HUES48 (cell line): ENCODE results near the gene MTX2.

Source experiments
- H3K27ac ChIP-seq: one replicate; pipeline ENCODE4 v1.7.0; 2013; ENCODE audit warnings: low read depth, low read length, inconsistent platforms
- H3K27me3 ChIP-seq: 2 replicates; pipeline ENCODE4 v1.6.1; 2013; ENCODE audit warnings: mild to moderate bottlenecking, low read length; ENCODE audit not compliant: control insufficient read depth, insufficient read depth
- H3K36me3 ChIP-seq: 2 replicates; pipeline ENCODE4 v1.6.1; 2013; ENCODE audit warnings: low read length; ENCODE audit not compliant: control insufficient read depth, insufficient read depth
- H3K4me1 ChIP-seq: 2 replicates; pipeline ENCODE4 v1.6.1; 2013; ENCODE audit warnings: mild to moderate bottlenecking, low read length; ENCODE audit not compliant: control insufficient read depth, insufficient read depth
- H3K4me3 ChIP-seq: 2 replicates; pipeline ENCODE4 v1.5.1; 2013; ENCODE audit warnings: mild to moderate bottlenecking, low read depth, low read length
- H3K9ac ChIP-seq: 2 replicates; pipeline ENCODE4 v1.6.1; 2013; ENCODE audit warnings: mild to moderate bottlenecking, low read depth, low read length, moderate library complexity
- H3K9me3 ChIP-seq: 2 replicates; pipeline ENCODE4 v1.6.1; 2013; ENCODE audit warnings: low read length; ENCODE audit not compliant: control insufficient read depth, insufficient read depth

The MTX2 gene

DNA sequence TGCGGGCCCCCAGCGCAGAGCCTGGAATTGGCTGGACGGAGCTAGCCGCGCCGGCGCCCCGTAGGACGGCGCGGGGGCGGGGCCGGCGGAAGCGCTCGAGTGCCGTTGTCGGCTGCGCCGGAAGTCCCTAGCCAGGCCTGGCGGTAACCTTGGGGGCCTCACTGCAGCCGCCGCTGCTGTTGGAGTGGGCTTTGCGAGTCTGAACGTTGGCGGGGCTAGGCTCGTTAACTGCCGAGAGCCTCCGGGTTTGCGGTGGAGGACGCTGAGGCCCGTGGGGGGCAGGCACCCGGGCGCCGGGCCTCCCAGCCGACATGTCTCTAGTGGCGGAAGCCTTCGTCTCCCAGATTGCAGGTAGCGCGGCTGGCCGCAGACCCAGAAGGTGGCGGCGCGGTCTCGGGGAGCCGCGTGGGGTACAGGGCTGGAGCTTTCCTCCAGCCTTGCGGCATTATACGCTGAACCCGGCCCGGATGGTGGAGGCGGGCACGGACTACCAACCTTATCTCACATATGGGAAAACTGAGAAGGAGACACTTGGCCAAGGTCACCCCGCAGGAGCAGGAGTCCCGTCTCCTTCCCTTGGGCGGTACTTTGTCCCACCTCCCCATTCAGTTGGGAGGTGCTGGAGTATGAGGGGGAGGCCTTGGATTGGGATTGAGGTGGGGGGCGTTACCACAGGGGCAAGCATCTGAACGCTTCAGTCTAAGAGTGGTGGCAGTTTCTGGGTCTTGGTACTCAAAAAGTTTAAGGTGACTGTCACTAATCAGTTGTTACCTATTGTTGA, at the start of gene MTX2:
TSS of gene MTX2 (plus strand) at position 124 of the 781 bp plus-strand sequence. CDS start at position 312, 188 bp downstream.
- H3K36me3 ChIP-seq = no peaks in the 10 kb centered on the region
- peaks cover 10% of the 10 kb centered on the region; the same call in 1 of the 2 replicates for H3K4me1 ChIP-seq
- peak within 1 kb of the TSS; percentile 87 for H3K9ac ChIP-seq
- H3K27ac ChIP-seq = peak within 1 kb of the TSS; percentile 91
- no peaks in the 10 kb centered on the region for H3K9me3 ChIP-seq
- no peaks in the 10 kb centered on the region; the same call in 1 of the 2 replicates for H3K27me3 ChIP-seq
- H3K4me3 ChIP-seq = peak within 1 kb of the TSS; percentile 97

DNA sequence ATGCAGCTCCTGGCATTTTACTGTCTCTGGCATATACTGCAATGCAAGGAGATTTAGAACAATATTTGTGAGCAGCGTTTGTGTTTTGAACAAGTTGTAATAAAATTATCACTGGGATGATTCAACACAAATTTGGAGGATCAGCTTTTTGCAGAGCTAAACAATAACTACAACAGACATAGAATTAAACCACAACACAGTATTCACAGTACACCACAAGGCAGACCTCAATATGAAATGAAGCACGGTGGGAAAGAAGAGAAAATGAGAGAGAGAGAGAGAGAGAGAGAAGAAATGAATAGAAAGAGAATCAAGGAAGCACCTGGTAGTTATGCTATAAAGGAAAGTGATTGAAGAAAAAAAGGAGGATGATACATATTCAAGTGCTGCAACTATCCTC, 41.4 kb upstream of the MTX2 start:
- Histone ChIP-seq H3K27me3 (no peaks in the 10 kb centered on the region), H3K9ac (no peak overlapping the region), H3K9me3 (no peaks in the 10 kb centered on the region), H3K36me3 (no peaks in the 10 kb centered on the region), H3K4me3 (no peak overlapping the region), H3K4me1 (no peaks in the 10 kb centered on the region), H3K27ac (no peak overlapping the region)

DNA sequence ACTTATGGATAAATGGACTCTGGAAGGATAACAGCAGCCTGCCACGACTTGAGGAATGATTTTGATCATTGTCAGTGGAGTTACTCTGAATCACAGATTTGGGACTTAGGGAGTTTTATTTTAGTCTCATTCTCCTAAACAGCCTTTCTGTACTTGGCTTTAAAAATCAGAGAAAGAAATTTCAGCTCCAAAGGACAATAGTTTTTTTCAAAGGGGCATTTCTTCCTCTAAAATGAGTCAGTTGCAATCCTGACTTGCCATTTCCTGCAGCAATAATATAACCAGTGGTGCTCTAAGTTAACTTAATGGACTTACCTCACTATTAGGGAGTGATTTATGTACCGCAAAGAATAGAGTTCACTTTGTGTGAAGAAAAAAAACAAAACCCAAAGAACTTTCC, 35.1 kb upstream of the MTX2 start:
- Histone ChIP-seq H3K4me1 (no peaks in the 10 kb centered on the region), H3K36me3 (no peaks in the 10 kb centered on the region), H3K27ac (no peak overlapping the region), H3K4me3 (no peak overlapping the region), H3K9me3 (no peaks in the 10 kb centered on the region), H3K9ac (no peak overlapping the region), H3K27me3 (no peaks in the 10 kb centered on the region)

DNA sequence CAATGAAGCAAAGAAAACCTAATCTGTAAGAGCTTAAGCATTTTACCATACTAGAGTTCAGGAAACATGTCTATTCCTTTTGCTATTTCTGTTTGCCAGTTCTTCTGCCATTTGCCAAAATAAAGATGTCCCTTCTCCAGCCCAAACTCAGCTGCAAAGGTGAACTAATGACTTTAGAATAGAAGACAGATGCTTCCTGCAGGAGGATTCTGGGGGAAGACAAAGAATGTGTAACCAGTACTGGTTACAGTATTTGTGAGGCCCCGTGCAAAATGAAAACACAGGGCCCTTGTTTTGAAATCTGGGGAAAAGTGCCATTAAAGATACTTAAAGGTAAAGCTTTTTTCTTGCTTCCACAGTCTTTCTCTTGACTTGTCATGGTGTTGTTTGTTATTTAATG, 34.3 kb upstream of the MTX2 start:
- H3K4me1 ChIP-seq = no peaks in the 10 kb centered on the region
- H3K9me3 ChIP-seq = no peaks in the 10 kb centered on the region
- no peaks in the 10 kb centered on the region for H3K27me3 ChIP-seq
- H3K36me3 ChIP-seq = no peaks in the 10 kb centered on the region
- H3K9ac ChIP-seq = no peak overlapping the region
- H3K4me3 ChIP-seq = no peak overlapping the region
- no peak overlapping the region for H3K27ac ChIP-seq

DNA sequence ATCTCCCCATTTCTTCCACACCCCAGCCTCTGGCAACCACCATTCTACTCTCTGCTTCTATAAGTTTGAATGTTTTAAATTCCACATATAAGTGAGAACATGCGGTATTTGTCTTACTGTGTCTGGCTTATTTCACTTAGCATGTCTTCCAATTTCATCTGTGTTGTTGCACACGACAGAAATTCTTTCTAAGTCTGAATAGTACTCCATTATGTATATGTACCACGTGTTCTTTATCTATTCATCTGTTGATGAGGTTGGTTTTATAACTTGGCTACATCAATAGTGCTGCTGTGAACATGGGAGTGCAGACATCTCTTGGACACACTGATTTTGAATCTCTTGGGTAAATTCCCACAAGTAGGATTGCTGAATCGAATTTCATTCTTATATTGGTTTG, 31.8 kb upstream of the MTX2 start:
- no peaks in the 10 kb centered on the region for H3K9me3 ChIP-seq
- no peak overlapping the region for H3K9ac ChIP-seq
- H3K4me1 ChIP-seq = no peaks in the 10 kb centered on the region
- H3K4me3 ChIP-seq = no peak overlapping the region
- H3K27ac ChIP-seq = no peak overlapping the region
- no peaks in the 10 kb centered on the region for H3K36me3 ChIP-seq
- H3K27me3 ChIP-seq = no peaks in the 10 kb centered on the region

DNA sequence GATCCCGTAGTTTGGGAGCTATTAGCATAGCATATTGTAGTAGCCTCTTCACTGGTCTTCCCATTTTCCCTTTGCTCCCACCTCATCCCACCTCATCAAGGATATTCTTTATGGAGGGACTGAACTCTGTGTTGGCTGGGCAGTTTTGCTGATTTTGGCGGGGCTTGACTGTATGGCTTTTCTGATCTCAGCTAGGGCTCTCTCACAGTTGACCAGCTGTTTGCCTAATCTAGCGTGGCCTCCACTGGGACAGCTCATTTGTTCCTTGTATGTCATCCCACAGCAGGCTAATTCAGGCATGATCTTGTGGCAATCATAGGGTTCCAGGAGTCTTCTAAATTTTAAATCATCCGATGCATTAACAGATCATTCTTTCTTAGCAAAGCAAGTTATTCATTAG, 30.2 kb upstream of the MTX2 start:
- Histone ChIP-seq H3K9ac (no peak overlapping the region), H3K27me3 (no peaks in the 10 kb centered on the region), H3K4me3 (no peak overlapping the region), H3K4me1 (no peaks in the 10 kb centered on the region), H3K9me3 (no peaks in the 10 kb centered on the region), H3K27ac (no peak overlapping the region), H3K36me3 (no peaks in the 10 kb centered on the region)

DNA sequence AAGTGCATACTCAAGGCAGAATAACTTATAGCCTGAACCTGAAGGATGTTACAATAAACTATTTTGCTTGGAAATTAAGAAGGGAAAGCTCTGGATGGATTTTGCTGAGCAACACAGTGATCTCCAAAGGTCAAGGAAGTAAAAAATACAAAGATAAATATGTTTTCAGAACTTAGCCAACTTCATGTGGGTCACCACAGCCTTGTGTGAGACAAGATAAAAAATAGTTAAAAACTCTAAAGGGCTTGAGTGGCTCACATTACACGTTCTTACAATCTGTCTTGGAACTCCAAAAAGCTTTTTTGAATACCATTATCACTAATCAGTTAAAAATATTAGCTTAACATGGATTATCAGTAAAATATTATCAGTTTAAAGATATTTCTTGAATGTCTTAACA, 28.9 kb upstream of the MTX2 start:
- Histone ChIP-seq H3K9me3 (no peaks in the 10 kb centered on the region), H3K27me3 (no peaks in the 10 kb centered on the region), H3K9ac (no peak overlapping the region), H3K27ac (no peak overlapping the region), H3K4me1 (no peaks in the 10 kb centered on the region), H3K4me3 (no peak overlapping the region), H3K36me3 (no peaks in the 10 kb centered on the region)

DNA sequence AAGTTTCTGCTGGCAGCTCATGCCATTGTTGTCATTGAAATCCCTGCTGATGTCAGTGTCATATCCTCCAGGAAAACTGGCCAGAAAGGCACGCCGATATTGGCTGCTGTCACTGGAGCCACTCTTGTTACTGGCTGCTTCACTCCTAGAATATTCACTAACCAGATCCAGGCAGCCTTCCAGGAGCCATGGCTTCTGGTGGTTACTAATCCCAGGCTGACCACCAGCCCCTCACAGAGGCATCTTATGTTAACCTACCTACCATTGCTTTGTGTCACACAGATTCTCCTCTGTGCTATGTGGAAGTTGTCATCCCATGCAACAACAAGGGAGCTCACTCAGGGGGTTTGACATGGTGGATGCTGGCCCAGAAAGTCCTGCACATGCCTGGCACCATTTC, 27.0 kb upstream of the MTX2 start:
- Histone ChIP-seq H3K27me3 (no peaks in the 10 kb centered on the region), H3K9me3 (no peaks in the 10 kb centered on the region), H3K9ac (no peak overlapping the region), H3K27ac (no peak overlapping the region), H3K4me1 (no peaks in the 10 kb centered on the region), H3K4me3 (no peak overlapping the region), H3K36me3 (no peaks in the 10 kb centered on the region)

DNA sequence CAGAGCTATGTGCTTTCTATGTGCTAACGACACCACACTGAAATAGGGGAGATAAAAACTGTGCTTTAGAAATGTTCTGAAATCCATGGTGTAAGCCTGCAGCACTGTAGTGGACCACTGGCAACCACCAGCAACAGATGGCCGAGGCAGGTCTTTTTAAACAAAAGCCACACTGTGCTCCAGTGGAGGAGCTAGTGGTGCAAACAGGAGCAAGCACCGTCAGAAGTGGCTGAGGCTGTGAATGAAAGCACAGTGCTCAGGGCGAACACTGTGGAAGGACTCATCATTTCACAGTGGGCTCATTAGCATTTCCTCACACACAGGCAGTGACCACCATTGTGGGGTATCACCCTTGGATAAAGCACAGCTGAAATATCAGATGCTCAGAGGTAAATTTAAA, 22.9 kb upstream of the MTX2 start:
- no peak overlapping the region for H3K27ac ChIP-seq
- H3K4me1 ChIP-seq = no peaks in the 10 kb centered on the region
- H3K9ac ChIP-seq = no peak overlapping the region
- H3K36me3 ChIP-seq = no peaks in the 10 kb centered on the region
- no peaks in the 10 kb centered on the region for H3K9me3 ChIP-seq
- 0 out of 2 replicates have a peak, but pooled peaks cover 3% of the 10 kb centered on the region for H3K27me3 ChIP-seq
- H3K4me3 ChIP-seq = no peak overlapping the region

DNA sequence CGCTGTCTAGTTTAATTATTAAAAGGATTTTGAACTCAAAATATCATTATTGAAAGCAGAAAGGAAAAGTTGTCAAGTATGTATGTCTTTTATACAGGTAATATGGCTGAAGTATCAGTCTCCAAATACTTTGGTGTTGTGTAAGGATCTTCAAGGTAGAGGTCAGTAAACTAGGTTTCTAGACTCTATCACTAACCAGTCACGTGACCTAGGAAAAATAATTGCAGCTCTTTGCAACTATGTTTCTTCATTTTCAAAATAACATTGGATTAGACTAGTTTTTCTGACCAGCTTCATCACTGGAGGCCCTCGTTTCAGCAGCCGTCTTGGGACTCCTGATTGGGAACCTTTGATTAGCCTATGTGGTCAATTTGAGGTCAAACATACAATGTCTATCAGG, 21.4 kb upstream of the MTX2 start:
- Histone ChIP-seq H3K4me3 (no peak overlapping the region), H3K4me1 (no peaks in the 10 kb centered on the region), H3K9ac (no peak overlapping the region), H3K36me3 (no peaks in the 10 kb centered on the region), H3K27ac (no peak overlapping the region), H3K9me3 (no peaks in the 10 kb centered on the region), H3K27me3 (0 out of 2 replicates have a peak, but pooled peaks cover 3% of the 10 kb centered on the region)

DNA sequence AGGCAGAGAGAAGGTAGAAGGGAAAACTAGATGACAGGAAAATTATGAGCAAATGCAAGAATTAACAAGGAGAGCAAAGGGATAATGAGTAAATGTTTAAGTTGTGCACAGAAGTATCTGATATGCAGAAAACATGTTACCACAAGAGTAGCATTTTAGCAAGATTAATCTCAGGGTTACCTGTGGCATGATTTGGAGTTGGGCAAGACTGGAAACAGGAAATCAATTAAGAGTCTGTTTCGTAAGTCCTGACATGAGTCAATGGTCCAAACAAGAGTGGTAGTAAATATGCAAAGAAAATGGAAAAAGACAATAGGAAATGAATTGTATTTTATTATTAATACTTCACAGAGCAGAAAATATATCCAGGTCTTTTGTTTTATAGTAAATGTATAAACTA, 17.3 kb upstream of the MTX2 start:
- Histone ChIP-seq H3K4me1 (no peaks in the 10 kb centered on the region), H3K27me3 (0 out of 2 replicates have a peak, but pooled peaks cover 3% of the 10 kb centered on the region)

More for the DNA sequence above, 17.3 kb upstream of the MTX2 start:
- Histone ChIP-seq H3K36me3 (no peaks in the 10 kb centered on the region), H3K4me3 (no peak overlapping the region), H3K9ac (no peak overlapping the region), H3K27ac (no peak overlapping the region), H3K9me3 (no peaks in the 10 kb centered on the region)
